Lower leg skin (tissue), 3 donors: ENCODE results near the gene DGKQ.

Experiments
- POLR2A ChIP-seq, 2 donors: fragments of 450-650 bp; IDR thresholded peaks; one replicate each; pipeline ENCODE4 v1.6.1; 2016 to 2017; ENCODE audit warnings: antibody characterized with exemption in 2 of 2, mild to moderate bottlenecking in 1 of 2, moderate library complexity in 1 of 2
- TF ChIP-seq, protein P1 (sequence below), 3 donors: fragments of 450-650 bp; IDR thresholded peaks; one replicate each; pipeline ENCODE4 v1.5.1; 2016; ENCODE audit warnings: antibody characterized with exemption in 3 of 3, mild to moderate bottlenecking in 3 of 3, moderate library complexity in 2 of 3

GRCh38 chr4:930827-931193 lies 42.6 kb downstream of the DGKQ start:
- TF ChIP-seq POLR2A (IDR thresholded peaks at IDR 0.05): no peak
- TF ChIP-seq, protein P1, sequence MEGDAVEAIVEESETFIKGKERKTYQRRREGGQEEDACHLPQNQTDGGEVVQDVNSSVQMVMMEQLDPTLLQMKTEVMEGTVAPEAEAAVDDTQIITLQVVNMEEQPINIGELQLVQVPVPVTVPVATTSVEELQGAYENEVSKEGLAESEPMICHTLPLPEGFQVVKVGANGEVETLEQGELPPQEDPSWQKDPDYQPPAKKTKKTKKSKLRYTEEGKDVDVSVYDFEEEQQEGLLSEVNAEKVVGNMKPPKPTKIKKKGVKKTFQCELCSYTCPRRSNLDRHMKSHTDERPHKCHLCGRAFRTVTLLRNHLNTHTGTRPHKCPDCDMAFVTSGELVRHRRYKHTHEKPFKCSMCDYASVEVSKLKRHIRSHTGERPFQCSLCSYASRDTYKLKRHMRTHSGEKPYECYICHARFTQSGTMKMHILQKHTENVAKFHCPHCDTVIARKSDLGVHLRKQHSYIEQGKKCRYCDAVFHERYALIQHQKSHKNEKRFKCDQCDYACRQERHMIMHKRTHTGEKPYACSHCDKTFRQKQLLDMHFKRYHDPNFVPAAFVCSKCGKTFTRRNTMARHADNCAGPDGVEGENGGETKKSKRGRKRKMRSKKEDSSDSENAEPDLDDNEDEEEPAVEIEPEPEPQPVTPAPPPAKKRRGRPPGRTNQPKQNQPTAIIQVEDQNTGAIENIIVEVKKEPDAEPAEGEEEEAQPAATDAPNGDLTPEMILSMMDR (IDR thresholded peaks at IDR 0.05): no peak
